Measurements from ENCODE around the gene C3. TPM values are rescaled to one million over a fixed set of nuclear protein-coding genes. Genes with fewer than 3 reads are reported as not detected.

C3 gene
- total and polyA plus RNA-seq, 2 of the 13 experiments (the other 11 are each of a cell fraction or from before 2014, with no cell fraction given): 1,455 to 6,272 TPM

GRCh38 chr19:6752256-6753177 is 32.1 kb upstream of the C3 start (continued):
- TF ChIP-seq NFAT5 (CRISPR knock-in tag; IDR thresholded peaks at IDR 0.05) (peak; percentile 54; the same call in 1 of the 2 replicates), ZNF607 (CRISPR knock-in tag; IDR thresholded peaks at IDR 0.05; ENCODE audit: borderline replicate concordance) (peak; percentile 85), TEAD2 (CRISPR knock-in tag; IDR thresholded peaks at IDR 0.05) (no peak), XBP1 (CRISPR knock-in tag; IDR thresholded peaks at IDR 0.05) (peak; percentile 56; the same call in 1 of the 2 replicates), SOX6 (IDR thresholded peaks at IDR 0.05) (no peak), SOX6 (CRISPR knock-in tag; IDR thresholded peaks at IDR 0.05) (peak; percentile 80), FUBP1 (CRISPR knock-in tag; IDR thresholded peaks at IDR 0.05; ENCODE audit: borderline replicate concordance) (no peak), SP5 (CRISPR knock-in tag; IDR thresholded peaks at IDR 0.05; ENCODE audit: borderline replicate concordance, low read depth) (peak; percentile 47), ZNF720 (CRISPR knock-in tag; IDR thresholded peaks at IDR 0.05) (no peak), HNF4G (IDR thresholded peaks at IDR 0.05; ENCODE audit: borderline replicate concordance, low read depth, low read length) (peak; percentile 86), HNF4G (CRISPR knock-in tag; IDR thresholded peaks at IDR 0.05; ENCODE audit: borderline replicate concordance, low read depth) (peak; percentile 66; the same call in 1 of the 2 replicates), PRPF4 (IDR thresholded peaks at IDR 0.05; ENCODE audit: low read depth, low read length, poor library complexity, severe bottlenecking) (no peak), ZNF567 (CRISPR knock-in tag; IDR thresholded peaks at IDR 0.05; ENCODE audit: borderline replicate concordance) (peak; percentile 48; the same call in 1 of the 2 replicates), ZFX (CRISPR knock-in tag; IDR thresholded peaks at IDR 0.05; ENCODE audit: low read depth) (peak; percentile 77), HNRNPLL (IDR thresholded peaks at IDR 0.05; ENCODE audit: low read depth, low read length, poor library complexity, severe bottlenecking) (peak; percentile 64)
- TF ChIP-seq, protein P1, sequence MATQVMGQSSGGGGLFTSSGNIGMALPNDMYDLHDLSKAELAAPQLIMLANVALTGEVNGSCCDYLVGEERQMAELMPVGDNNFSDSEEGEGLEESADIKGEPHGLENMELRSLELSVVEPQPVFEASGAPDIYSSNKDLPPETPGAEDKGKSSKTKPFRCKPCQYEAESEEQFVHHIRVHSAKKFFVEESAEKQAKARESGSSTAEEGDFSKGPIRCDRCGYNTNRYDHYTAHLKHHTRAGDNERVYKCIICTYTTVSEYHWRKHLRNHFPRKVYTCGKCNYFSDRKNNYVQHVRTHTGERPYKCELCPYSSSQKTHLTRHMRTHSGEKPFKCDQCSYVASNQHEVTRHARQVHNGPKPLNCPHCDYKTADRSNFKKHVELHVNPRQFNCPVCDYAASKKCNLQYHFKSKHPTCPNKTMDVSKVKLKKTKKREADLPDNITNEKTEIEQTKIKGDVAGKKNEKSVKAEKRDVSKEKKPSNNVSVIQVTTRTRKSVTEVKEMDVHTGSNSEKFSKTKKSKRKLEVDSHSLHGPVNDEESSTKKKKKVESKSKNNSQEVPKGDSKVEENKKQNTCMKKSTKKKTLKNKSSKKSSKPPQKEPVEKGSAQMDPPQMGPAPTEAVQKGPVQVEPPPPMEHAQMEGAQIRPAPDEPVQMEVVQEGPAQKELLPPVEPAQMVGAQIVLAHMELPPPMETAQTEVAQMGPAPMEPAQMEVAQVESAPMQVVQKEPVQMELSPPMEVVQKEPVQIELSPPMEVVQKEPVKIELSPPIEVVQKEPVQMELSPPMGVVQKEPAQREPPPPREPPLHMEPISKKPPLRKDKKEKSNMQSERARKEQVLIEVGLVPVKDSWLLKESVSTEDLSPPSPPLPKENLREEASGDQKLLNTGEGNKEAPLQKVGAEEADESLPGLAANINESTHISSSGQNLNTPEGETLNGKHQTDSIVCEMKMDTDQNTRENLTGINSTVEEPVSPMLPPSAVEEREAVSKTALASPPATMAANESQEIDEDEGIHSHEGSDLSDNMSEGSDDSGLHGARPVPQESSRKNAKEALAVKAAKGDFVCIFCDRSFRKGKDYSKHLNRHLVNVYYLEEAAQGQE (IDR thresholded peaks at IDR 0.05; ENCODE audit: borderline replicate concordance in 1 of 2, low read depth in 1 of 2, low read length in 2 of 2): 0 out of 4 replicates have a peak, but pooled peaks of 1 of the 2 experiments have one; percentile 5
